CD4-positive, alpha-beta T cell treated with Interferon gamma for 1 hour (primary cell): ENCODE results near the gene PAXIP1.
A peak's percentile ranks its signal among the peaks of the same experiment; 100 is the strongest.
"Not testable (repeated sequence)": the region's sequence is repeated elsewhere in the genome, so short reads cannot be mapped to it uniquely, and the experiment has no call there.

ENCODE experiments used
- DNase-seq: peaks from one replicate; pipeline ENCODE4 v3.0.0-alpha.2; 2020

PAXIP1 gene

DNA sequence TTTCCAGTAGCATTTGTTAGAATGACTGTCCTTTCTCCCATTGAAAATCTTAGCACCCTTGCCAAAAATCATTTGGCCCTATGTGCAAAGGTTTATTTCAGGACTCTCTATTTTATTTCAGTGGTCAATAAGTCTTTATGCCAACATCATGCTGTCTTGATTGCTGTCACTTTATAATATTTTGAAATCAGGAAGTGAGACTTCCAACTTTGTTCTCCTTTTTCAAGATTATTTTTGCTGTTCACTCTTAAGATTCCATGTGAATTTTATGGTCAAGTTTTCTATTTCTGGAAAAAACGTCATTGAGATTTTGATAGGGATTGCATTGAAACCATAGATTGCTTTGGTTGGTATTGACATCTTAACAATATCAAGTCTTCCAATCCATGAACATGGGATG lies 65.1 kb downstream of the PAXIP1 start:
- DNase-seq, result no peak

GRCh38 chr7:154934353-154934952 lies 68.5 kb downstream of the PAXIP1 start:
- DNase-seq, result not testable (repeated sequence)

DNA sequence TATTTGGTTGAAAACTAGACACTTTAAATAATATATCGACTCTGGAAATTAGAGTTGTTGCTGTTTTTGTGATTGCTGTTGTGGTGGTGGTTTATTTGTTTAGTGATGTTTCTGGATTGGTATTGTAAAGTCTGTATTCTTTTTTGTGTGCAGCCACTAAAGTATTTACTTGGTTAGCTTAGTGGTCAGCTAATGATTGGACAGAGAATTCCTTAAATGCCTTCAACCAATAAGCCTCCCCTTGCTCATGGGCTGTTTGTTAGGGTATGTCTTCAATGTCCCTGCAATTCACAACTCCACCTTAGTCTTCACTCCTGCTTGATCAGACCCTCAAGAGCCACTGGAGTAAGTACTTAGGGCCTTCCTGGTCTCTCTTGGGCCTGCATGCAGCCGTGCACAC lies 71.0 kb downstream of the PAXIP1 start:
- DNase-seq, result no peak

DNA sequence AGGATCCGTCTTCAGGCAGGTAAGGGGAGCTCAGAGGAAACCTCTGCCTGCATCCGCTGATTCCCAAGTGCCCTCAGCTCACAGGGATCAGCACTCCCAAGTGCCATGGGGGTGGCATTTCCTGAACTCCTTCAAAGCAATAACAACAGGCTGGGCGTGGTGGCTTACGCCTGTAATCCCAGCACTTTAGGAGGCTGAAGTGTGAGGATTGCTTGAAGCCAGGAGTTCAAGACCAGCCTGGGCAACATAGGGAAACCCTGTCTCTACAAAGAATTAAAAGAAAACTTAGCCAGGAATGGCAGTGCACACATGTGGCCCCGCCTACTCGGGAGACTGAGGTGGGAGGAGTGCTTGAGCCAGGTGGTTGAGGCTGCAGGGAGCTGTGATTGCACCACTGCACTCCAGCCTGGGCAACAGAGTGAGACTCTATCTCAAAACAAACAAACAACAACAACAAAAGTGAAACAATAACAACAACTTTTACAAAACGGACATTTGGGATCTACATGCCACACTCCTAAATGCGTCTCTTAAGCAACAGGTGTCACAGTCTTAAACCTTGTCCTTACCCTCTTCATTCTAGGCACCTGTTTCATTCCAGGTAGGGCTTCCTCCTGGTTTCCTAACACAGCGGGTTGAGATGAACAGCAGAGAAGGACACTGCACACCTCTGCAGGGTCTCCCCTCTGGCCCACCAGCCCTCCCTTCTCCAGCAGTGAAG lies 73.8 kb downstream of the PAXIP1 start:
- no peak for DNase-seq

- peak; percentile 38 for DNase-seq
Observed at GRCh38 chr7:154928136-154929005, 74.6 kb downstream of the PAXIP1 start.

GRCh38 chr7:154927624-154928125 lies 75.2 kb downstream of the PAXIP1 start:
- peak; percentile 73 for DNase-seq

DNA sequence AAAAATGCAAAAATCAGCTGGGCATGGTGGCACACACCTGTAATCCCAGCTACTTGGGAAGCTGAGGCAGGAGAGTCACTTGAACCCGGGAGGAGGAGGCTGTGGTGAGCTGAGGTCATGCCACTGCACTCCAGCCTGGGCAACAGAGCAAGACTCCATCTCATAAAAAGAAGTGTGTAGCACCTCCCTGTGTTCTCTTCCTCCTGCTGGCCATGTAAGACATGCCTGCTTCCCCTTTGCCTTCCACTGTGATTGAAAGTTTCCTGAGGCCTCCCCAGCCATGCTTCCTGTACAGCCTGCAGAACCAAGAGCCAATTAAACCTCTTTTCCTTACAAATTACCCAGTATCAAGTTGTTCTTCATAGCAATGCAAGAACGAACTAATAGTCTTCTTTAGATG lies 80.5 kb downstream of the PAXIP1 start:
- DNase-seq, result not testable (repeated sequence)

- DNase-seq, result no peak
Observed at GRCh38 chr7:154919344-154920225, 83.3 kb downstream of the PAXIP1 start.

GRCh38 chr7:154918741-154919140 lies 84.2 kb downstream of the PAXIP1 start:
- DNase-seq, result no peak

DNA sequence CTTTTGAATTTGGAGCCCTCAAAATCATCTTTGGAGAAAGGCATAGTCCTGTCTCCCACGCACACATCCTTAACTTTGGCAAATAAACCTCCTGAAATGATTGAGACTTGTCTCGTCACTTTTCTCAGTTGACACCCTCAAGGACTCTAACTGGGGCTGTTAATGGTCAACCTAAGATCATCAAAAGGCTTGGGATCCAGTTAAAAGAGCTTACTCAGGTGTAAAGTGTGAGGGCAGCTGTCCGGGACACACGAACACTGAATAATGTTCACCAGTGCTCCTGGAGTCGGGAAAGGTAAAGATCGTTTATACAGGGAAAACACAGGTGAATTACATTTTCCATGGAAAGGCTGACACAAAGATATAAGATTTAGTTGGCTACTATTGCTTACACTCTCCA lies 84.7 kb downstream of the PAXIP1 start:
- no peak for DNase-seq

GRCh38 chr7:154917808-154918160 lies 85.1 kb downstream of the PAXIP1 start:
- DNase-seq, result no peak

DNA sequence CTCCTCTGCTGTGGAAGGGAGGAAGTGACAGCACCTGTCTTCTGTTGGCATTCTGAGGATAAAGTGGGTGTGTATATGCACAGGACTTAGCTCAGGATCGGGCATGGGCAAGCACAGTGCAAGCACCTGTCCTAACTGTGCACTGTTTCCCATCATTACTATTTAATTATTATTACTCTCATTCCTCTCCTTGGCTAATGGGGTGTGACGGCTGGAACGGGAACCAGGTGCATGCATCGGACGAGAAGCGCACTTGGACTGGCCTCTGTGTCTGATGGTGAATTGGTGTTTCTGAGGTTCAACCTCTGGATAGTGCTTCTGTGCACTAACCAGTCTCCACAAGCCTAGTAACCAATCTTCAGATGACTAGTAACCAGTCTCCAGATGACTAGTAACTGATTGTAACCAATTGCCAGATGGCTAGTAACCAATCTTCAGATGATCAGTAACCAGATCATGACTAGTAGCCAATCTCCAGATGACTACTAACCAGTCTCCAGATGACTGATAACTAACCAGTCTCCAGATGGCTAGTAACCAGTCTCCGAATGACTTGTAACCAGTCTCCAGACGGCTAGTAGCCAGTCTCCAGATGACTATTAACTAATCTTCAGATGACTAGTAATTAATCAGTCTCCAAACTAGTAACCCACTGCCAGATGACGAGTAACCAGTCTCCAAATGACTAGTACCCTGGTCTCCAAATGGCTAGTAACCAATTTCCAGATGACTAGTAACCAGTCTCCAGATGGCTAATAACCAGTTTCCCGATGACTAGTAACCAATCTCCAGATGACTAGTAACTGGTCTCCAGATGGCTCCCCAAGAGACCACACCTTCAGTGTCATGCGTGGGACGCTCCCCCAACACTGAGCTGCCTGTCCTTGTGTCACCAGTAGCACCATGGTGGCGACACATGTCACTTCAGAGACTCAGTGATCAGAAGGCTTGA lies 85.8 kb downstream of the PAXIP1 start:
- no peak for DNase-seq

GRCh38 chr7:154916381-154916780 lies 86.5 kb downstream of the PAXIP1 start:
- DNase-seq, result no peak

- DNase-seq, result no peak
Observed at GRCh38 chr7:154915600-154915999, 87.3 kb downstream of the PAXIP1 start.

- no peak for DNase-seq
Observed at GRCh38 chr7:154914996-154915380, 87.9 kb downstream of the PAXIP1 start.

DNA sequence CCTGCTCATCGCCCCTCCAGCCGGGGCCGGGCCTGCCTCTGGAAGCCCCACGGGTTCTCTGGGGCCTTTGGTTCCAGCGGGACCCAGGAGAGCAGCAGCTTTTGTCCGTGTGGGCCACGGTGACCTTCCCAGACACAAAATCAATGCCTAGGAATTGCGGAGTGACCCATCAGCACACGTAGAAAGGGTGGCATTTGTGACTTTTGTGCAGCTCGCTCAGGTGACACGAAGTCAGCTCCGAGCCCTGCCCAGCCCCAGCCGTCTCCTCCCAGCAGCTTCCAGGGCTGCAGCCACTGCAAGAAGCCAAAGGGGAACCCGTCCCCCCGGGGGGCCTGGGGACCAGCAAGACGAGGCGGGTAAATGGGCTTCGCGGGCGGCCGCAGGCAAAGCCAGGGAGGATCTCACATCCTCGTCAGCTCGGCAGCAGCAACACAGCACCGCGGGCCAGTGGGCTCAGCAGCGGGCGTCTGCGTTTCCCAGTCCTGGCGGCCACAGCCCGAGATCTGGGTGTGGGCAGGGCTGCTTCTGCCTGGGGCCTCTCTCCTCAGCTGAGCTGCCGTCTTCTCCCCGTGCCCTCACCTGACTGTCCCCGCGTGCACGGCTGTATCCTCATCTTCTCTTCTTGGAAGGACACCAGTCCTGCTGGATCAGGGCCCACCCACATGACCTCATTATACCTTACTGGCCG lies 88.5 kb downstream of the PAXIP1 start:
- DNase-seq, result no peak

- DNase-seq, result peak; percentile 81
Observed at GRCh38 chr7:154913638-154914307, 89.2 kb downstream of the PAXIP1 start.

GRCh38 chr7:154912871-154913637 lies 89.9 kb downstream of the PAXIP1 start:
- DNase-seq, result no peak

DNA sequence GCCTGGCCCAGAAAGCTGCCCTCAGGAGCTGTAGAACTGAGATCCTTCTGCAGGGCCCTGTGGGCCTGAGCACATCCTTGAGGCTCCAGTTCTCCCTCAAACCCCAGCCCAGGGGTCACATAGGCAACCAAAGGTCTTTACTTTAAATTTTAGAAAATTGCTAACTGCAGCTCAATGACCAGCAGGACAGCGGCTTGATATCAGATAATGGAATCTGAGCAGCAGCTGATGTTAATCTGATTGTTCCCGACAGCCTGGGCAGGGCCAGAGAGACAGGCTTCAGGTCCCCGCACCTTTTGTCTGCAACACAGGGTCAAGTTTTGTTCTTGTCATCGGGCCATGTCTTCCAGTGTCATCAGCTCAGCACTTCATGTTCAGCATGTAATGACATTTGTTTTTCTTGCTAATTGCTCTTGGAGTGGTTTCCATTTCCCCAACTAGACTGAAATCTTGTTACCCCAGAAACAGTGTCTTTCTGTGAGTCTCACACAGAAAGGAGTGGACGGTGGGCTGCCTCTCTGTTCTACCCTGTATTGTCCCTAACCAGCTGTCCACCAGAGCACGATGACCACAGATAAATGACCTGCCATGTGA lies 91.0 kb downstream of the PAXIP1 start:
- no peak for DNase-seq
